K562 (cell line): Measurements from ENCODE around the gene ARL8A. TPM values are rescaled to one million over a fixed set of nuclear protein-coding genes. Genes with fewer than 3 reads are reported as not detected.

Experiments
- ATAC-seq: fragments of 200-7000 bp; cut with Tn5 transposase; 3 replicates; pipeline ENCODE4 v1.9.1; 2020; ENCODE audit warnings: moderate library complexity
- BruUV-seq: library from RNA; stranded (reverse); fragments of 400-500 nt; replicated peaks from 2 replicates; lab custom pipeline; 2021; lab: Mats Ljungman, UMichigan
- CTCF ChIA-PET: fragments of 300-600 bp; formaldehyde crosslinking; extraction: SDS; loops from one replicate; lab custom pipeline; 2021; ENCODE audit warnings: low intra/inter-chr PET ratio; lab: Yijun Ruan, JAX
- POLR2A ChIA-PET: fragments of 300-600, 350-650 bp; sonication (Branson Sonifier 250); formaldehyde crosslinking; extraction: SDS; loops from one replicate; lab custom pipeline; 2021; ENCODE audit warnings: antibody characterized with exemption, inconsistent platforms; lab: Yijun Ruan, JAX
- DNase-seq, 4 experiments: peaks; one replicate each; pipeline versions ENCODE4 v3.0.0 to v3.0.0-alpha.2; 2011 to 2018; ENCODE audit warnings: low spot score in 3 of 4, mixed read lengths in 3 of 4; ENCODE audit errors: extremely low read depth in 1 of 4
- FAIRE-seq: peaks from 2 replicates; lab custom pipeline; 2011; peaks lifted over from hg19 to GRCh38; lab: Jason Lieb, UNC
- H2AFZ ChIP-seq: 2 replicates; pipeline ENCODE4 v1.6.0; 2011; ENCODE audit warnings: low read depth, low read length, control low read depth, inconsistent platforms
- H3K27ac ChIP-seq: fragments of 200-600 bp; 3 replicates; pipeline ENCODE4 v1.8.0; 2011; ENCODE audit warnings: low read depth, mild to moderate bottlenecking, control low read depth, inconsistent platforms, low read length, moderate library complexity, mixed read lengths; ENCODE audit errors: extremely low read depth
- H3K27me3 ChIP-seq, 2 experiments: fragments of 300-600 bp in 1 of 2; 2 replicates in 1 of 2; 3 replicates in 1 of 2; pipeline versions ENCODE4 v1.6.0 to v1.8.0; 2011; ENCODE audit warnings: inconsistent platforms in 2 of 2, low read length in 2 of 2, mild to moderate bottlenecking in 1 of 2, mixed read lengths in 1 of 2, moderate library complexity in 1 of 2; ENCODE audit not compliant: control insufficient read depth in 2 of 2, insufficient read depth in 2 of 2
- H3K36me3 ChIP-seq: fragments of 300-600 bp; 3 replicates; pipeline ENCODE4 v1.8.0; 2011; ENCODE audit warnings: mild to moderate bottlenecking, low read length, inconsistent platforms; ENCODE audit not compliant: control insufficient read depth, insufficient read depth
- H3K4me1 ChIP-seq, 2 experiments: fragments of 200-600 bp in 1 of 2; replicated peaks in 1 of 2; 2 replicates in 1 of 2; 3 replicates in 1 of 2; pipeline versions ENCODE4 v1.5.1 to v1.8.0; 2011; ENCODE audit warnings: inconsistent platforms in 2 of 2, low read length in 2 of 2, mild to moderate bottlenecking in 1 of 2, mixed read lengths in 1 of 2, moderate library complexity in 1 of 2; ENCODE audit not compliant: control insufficient read depth in 2 of 2, insufficient read depth in 2 of 2
- H3K4me2 ChIP-seq: 2 replicates; pipeline ENCODE4 v1.6.1; 2011; ENCODE audit warnings: low read length, control low read depth, inconsistent platforms, mixed read lengths; ENCODE audit not compliant: insufficient read depth
- H3K4me3 ChIP-seq: fragments of 200-600 bp; sonication (generic), shearing (Covaris generic); 2 replicates; pipeline ENCODE4 v1.5.1; 2016; ENCODE audit warnings: control low read depth, inconsistent platforms
- H3K79me2 ChIP-seq: fragments of 200-600 bp; 3 replicates; pipeline ENCODE4 v1.8.0; 2011; ENCODE audit warnings: low read length, inconsistent platforms; ENCODE audit not compliant: control insufficient read depth, insufficient read depth
- H3K9ac ChIP-seq, 2 experiments: 2 replicates each; pipeline versions ENCODE4 v1.6.0 to v1.6.1; 2011; ENCODE audit warnings: low read depth in 2 of 2, low read length in 2 of 2, control low read depth in 1 of 2, inconsistent platforms in 1 of 2, mild to moderate bottlenecking in 1 of 2, mixed read lengths in 1 of 2; ENCODE audit not compliant: insufficient read depth in 1 of 2
- H3K9me1 ChIP-seq: one replicate; pipeline ENCODE4 v1.6.0; 2011; ENCODE audit warnings: inconsistent platforms, mild to moderate bottlenecking, low read length, moderate library complexity; ENCODE audit not compliant: control insufficient read depth, insufficient read depth
- H3K9me3 ChIP-seq: replicated peaks from 2 replicates; pipeline ENCODE4 v1.5.1; 2011; ENCODE audit warnings: low read depth, low read length, inconsistent platforms; ENCODE audit not compliant: control insufficient read depth, insufficient read depth
- H4K20me1 ChIP-seq: replicated peaks from 2 replicates; pipeline ENCODE4 v1.6.1; 2011; ENCODE audit warnings: low read length, inconsistent platforms, mixed read lengths; ENCODE audit not compliant: control insufficient read depth, insufficient read depth
- MCM7 ChIP-seq, 2 experiments: fragments of 450-650 bp; IDR thresholded peaks; 2 replicates each; pipeline ENCODE4 v1.6.1; 2016 to 2018
- NFIC ChIP-seq: fragments of 450-650 bp; IDR thresholded peaks from 2 replicates; pipeline ENCODE4 v1.6.1; 2017; ENCODE audit warnings: mild to moderate bottlenecking, inconsistent platforms
- NFXL1 ChIP-seq: fragments of 450-650 bp; formaldehyde crosslinking; IDR thresholded peaks from 2 replicates; pipeline ENCODE4 v1.4.0; 2021; ENCODE audit warnings: mild to moderate bottlenecking
- NR3C1 ChIP-seq: sonication (generic); formaldehyde crosslinking; IDR thresholded peaks from 2 replicates; pipeline ENCODE4 v1.8.1; 2022; ENCODE audit warnings: missing genetic modification reagents
- POLR2A ChIP-seq: fragments of 450-650 bp; conservative IDR thresholded peaks from 2 replicates; pipeline ENCODE4 v1.6.1; 2016
- RFX1 ChIP-seq: fragments of 450-650 bp; IDR thresholded peaks from 2 replicates; pipeline ENCODE4 v1.6.1; 2016; ENCODE audit warnings: mild to moderate bottlenecking, moderate library complexity
- SUPT5H ChIP-seq: fragments of 450-650 bp; IDR thresholded peaks from 2 replicates; pipeline ENCODE4 v1.6.1; 2016
- ZKSCAN8 ChIP-seq: fragments of 200-800 bp; sonication (Bioruptor generic); IDR thresholded peaks from 2 replicates; pipeline ENCODE4 v1.6.1; 2016; ENCODE audit warnings: missing genetic modification characterization, missing compliant biosample characterization
- ZNF354B ChIP-seq: fragments of 250-450 bp; sonication (Bioruptor Pico); IDR thresholded peaks from 2 replicates; pipeline ENCODE4 v1.4.0; 2020
- ZNF589 ChIP-seq: fragments of 200-800 bp; sonication (Bioruptor generic); IDR thresholded peaks from 2 replicates; pipeline ENCODE4 v1.6.1; 2016; ENCODE audit warnings: low read depth, missing genetic modification characterization, missing compliant biosample characterization
- WGBS: fragments of 100-300 bp; shearing (Covaris generic); methylation state at CpG from one replicate; pipeline ENCODE4 v1.1.6; 2016; ENCODE audit warnings: low coverage, mixed read lengths; ENCODE audit not compliant: insufficient coverage; ENCODE audit errors: missing lambda C conversion rate; 5-methylcytosine and 5-hydroxymethylcytosine counted together
- in situ Hi-C: fragments of 300-500 bp; cut with MboI; formaldehyde crosslinking; loops from 4 replicates; pipeline ENCODE4 v1.15.0; 2018; ENCODE audit warnings: inconsistent platforms, mixed read lengths
- intact Hi-C: fragments of 100-400 bp; cut with micrococcal nuclease; formaldehyde crosslinking; loops from 2 replicates; pipeline ENCODE4 v1.14.2; 2022
- polyA plus RNA-seq, 8 experiments: library from polyadenylated mRNA; depleted of rRNA in 4 of 8; stranded (reverse) in 5 of 8; unstranded in 3 of 8; fragments of >200 nt; fragmentation: Nextera tagmentation in 2 of 8; fragmentation: Illumina TruSeq in 1 of 8; extraction: Ambion mirVana in 2 of 8; extraction: Trizol in 1 of 8; gene quantifications; 2 replicates each; pipeline versions ENCODE4 v1.2.1 to v1.2.3, GENCODE V29; 2011 to 2014; ENCODE audit warnings: inconsistent platforms in 1 of 8, missing spikeins in 1 of 8
- total RNA-seq, 7 experiments: library from RNA; depleted of rRNA in 6 of 7; stranded (reverse); fragments of >200 nt in 6 of 7; fragmentation: Illumina TruSeq in 2 of 7; extraction: Trizol in 2 of 7; gene quantifications; 2 replicates each; pipeline versions ENCODE4 v1.2.1 to v1.2.3, GENCODE V29; 2011 to 2021; ENCODE audit warnings: low replicate concordance in 1 of 7
- TF ChIP-seq, protein P1 (sequence below), 3 experiments: IDR thresholded peaks in 2 of 3; conservative IDR thresholded peaks in 1 of 3; 2 replicates each; pipeline ENCODE4 v1.5.1; 2011 to 2012; ENCODE audit warnings: low read length in 3 of 3, mild to moderate bottlenecking in 3 of 3, control low read depth in 2 of 3, improper control_type of control experiment in 1 of 3, inconsistent platforms in 1 of 3, low read depth in 1 of 3, mixed read lengths in 1 of 3, moderate library complexity in 1 of 3; ENCODE audit not compliant: insufficient read depth in 2 of 3

The ARL8A gene
- total and polyA plus RNA-seq, 9 of the 15 experiments (the other 6 are each of a cell fraction or from before 2014, with no cell fraction given) = 0.17 to 27.3 (median 15.6) TPM

- in situ Hi-C loops = no loop called here
- TF ChIP-seq NR3C1 (CRISPR knock-in tag) (no peak), MCM7 (IDR thresholded peaks at IDR 0.05) (no peak), NFXL1 (CRISPR knock-in tag) (no peak), ZKSCAN8 (no peak)
- TF ChIP-seq, all 486 proteins: peak for 0
- no peak overlapping the region for H3K4me3 ChIP-seq
- no peaks in the 10 kb centered on the region for H3K79me2 ChIP-seq
- H2AFZ ChIP-seq = peak overlapping the region; percentile 38
- intact Hi-C loops = no loop called here
- BruUV-seq = no TSS peak
- FAIRE-seq (no peak), ATAC-seq (no peak), DNase-seq (no peak)
- H4K20me1 ChIP-seq = no peaks in the 10 kb centered on the region
- H3K36me3 ChIP-seq = no peaks in the 10 kb centered on the region
- H3K9me3 ChIP-seq = no peaks in the 10 kb centered on the region
- peaks cover 28 to 36% of the 10 kb centered on the region in 2 experiments for H3K4me1 ChIP-seq
- no peaks in the 10 kb centered on the region for H3K27me3 ChIP-seq
- POLR2A ChIA-PET = no interaction called here
- H3K27ac ChIP-seq = no peak overlapping the region
- CTCF ChIA-PET = interaction anchor here (1.0 kb wide), 1 partner anchor 103 kb away, joined by 3 read pairs; no protein-coding TSS in a partner anchor
- no peak overlapping the region for H3K9ac ChIP-seq
- 42% methylated on average over 8 of the region's 10 CpGs for WGBS
- H3K4me2 ChIP-seq = no peak overlapping the region
- no peaks in the 10 kb centered on the region for H3K9me1 ChIP-seq
Measured at GRCh38 chr1:202104073-202104472, 40.5 kb downstream of the ARL8A start.

- no peaks in the 10 kb centered on the region for H4K20me1 ChIP-seq
- peaks cover 0 to 12% of the 10 kb centered on the region in 2 experiments; a peak in 1 of 5 replicates for H3K27me3 ChIP-seq
- H3K79me2 ChIP-seq = no peaks in the 10 kb centered on the region
- ChIA-PET CTCF (no interaction called here), POLR2A (interaction anchor here (0.6 to 1.7 kb wide), 5 partner anchors 9 to 1066 kb away, joined by 3 to 6 read pairs (median 3); no protein-coding TSS in a partner anchor)
- H3K4me2 ChIP-seq = no peak overlapping the region
- no peaks in the 10 kb centered on the region for H3K36me3 ChIP-seq
- no peaks in the 10 kb centered on the region for H3K9me3 ChIP-seq
- no peak overlapping the region for H3K4me3 ChIP-seq
- intact Hi-C loops (no loop called here), in situ Hi-C loops (no loop called here)
- no peak overlapping the region for H3K9ac ChIP-seq
- no peak overlapping the region for H2AFZ ChIP-seq
- BruUV-seq = no TSS peak
- no peak for FAIRE-seq
- ATAC-seq = no peak
- WGBS = 5% methylated on average over 4 of the region's 4 CpGs
- peaks cover 15 to 16% of the 10 kb centered on the region in 2 experiments for H3K4me1 ChIP-seq
- no peak for DNase-seq
- H3K27ac ChIP-seq = no peak overlapping the region
- H3K9me1 ChIP-seq = no peaks in the 10 kb centered on the region
- TF ChIP-seq POLR2A = no peak
- TF ChIP-seq ZNF354B (CRISPR knock-in tag) = no peak
- TF ChIP-seq, protein P1, sequence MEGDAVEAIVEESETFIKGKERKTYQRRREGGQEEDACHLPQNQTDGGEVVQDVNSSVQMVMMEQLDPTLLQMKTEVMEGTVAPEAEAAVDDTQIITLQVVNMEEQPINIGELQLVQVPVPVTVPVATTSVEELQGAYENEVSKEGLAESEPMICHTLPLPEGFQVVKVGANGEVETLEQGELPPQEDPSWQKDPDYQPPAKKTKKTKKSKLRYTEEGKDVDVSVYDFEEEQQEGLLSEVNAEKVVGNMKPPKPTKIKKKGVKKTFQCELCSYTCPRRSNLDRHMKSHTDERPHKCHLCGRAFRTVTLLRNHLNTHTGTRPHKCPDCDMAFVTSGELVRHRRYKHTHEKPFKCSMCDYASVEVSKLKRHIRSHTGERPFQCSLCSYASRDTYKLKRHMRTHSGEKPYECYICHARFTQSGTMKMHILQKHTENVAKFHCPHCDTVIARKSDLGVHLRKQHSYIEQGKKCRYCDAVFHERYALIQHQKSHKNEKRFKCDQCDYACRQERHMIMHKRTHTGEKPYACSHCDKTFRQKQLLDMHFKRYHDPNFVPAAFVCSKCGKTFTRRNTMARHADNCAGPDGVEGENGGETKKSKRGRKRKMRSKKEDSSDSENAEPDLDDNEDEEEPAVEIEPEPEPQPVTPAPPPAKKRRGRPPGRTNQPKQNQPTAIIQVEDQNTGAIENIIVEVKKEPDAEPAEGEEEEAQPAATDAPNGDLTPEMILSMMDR (IDR thresholded peaks at IDR 0.05 in 2 of 3, conservative IDR thresholded peaks at IDR 0.05 in 1 of 3; ENCODE audit: insufficient read depth in 2 of 3, low read depth in 1 of 3, low read length in 3 of 3) = peak in 1 of 3 experiments; percentile 32; a peak in 1 of 6 replicates
- TF ChIP-seq ZNF589 = no peak
- peak; percentile 50 for TF ChIP-seq NFIC
- no peak for TF ChIP-seq SUPT5H
- TF ChIP-seq RFX1 = peak; percentile 48; the same call in 1 of the 2 replicates
Measured at GRCh38 chr1:202101184-202101583, 43.4 kb downstream of the ARL8A start.
